Measurements from ENCODE around the gene ADRA2C.

The ADRA2C gene

DNA sequence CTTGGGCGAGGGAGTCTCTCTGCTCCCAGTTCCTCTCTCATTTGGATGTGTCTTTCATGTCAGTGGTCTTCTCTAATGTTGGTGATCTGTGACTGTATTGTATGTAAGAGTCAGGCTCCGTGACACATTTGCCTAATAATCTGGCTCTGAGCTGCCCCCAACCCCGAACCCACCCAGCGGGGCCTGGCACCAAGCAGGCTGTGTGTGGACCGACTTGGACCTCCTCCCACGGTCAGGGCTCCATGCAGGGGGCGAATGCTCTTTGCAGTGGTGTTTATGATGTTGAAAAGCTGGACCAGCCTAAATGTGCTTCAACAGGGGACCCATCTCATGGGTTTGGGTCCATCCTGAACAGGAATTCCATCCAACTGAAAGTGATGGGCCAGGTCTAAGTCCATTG lies 47.0 kb upstream of the ADRA2C start:
- TF ChIP-seq TAF1 (IDR thresholded peaks at IDR 0.05; ENCODE audit: borderline replicate concordance, insufficient read depth, low read length) (no peak), FOXP2 (optimal IDR thresholded peaks at IDR 0.05; ENCODE audit: borderline replicate concordance, extremely low read depth, extremely low read length, insufficient read depth) (no peak), POLR2AphosphoS5 (IDR thresholded peaks at IDR 0.05; ENCODE audit: low read depth, low read length) (no peak), SIN3A (IDR thresholded peaks at IDR 0.05; ENCODE audit: borderline replicate concordance, insufficient read depth, low read length) (no peak)
- TF ChIP-seq, protein P1, sequence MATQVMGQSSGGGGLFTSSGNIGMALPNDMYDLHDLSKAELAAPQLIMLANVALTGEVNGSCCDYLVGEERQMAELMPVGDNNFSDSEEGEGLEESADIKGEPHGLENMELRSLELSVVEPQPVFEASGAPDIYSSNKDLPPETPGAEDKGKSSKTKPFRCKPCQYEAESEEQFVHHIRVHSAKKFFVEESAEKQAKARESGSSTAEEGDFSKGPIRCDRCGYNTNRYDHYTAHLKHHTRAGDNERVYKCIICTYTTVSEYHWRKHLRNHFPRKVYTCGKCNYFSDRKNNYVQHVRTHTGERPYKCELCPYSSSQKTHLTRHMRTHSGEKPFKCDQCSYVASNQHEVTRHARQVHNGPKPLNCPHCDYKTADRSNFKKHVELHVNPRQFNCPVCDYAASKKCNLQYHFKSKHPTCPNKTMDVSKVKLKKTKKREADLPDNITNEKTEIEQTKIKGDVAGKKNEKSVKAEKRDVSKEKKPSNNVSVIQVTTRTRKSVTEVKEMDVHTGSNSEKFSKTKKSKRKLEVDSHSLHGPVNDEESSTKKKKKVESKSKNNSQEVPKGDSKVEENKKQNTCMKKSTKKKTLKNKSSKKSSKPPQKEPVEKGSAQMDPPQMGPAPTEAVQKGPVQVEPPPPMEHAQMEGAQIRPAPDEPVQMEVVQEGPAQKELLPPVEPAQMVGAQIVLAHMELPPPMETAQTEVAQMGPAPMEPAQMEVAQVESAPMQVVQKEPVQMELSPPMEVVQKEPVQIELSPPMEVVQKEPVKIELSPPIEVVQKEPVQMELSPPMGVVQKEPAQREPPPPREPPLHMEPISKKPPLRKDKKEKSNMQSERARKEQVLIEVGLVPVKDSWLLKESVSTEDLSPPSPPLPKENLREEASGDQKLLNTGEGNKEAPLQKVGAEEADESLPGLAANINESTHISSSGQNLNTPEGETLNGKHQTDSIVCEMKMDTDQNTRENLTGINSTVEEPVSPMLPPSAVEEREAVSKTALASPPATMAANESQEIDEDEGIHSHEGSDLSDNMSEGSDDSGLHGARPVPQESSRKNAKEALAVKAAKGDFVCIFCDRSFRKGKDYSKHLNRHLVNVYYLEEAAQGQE (IDR thresholded peaks at IDR 0.05; ENCODE audit: insufficient read depth in 1 of 2, low read depth in 2 of 2, low read length in 2 of 2) = no peak

DNA sequence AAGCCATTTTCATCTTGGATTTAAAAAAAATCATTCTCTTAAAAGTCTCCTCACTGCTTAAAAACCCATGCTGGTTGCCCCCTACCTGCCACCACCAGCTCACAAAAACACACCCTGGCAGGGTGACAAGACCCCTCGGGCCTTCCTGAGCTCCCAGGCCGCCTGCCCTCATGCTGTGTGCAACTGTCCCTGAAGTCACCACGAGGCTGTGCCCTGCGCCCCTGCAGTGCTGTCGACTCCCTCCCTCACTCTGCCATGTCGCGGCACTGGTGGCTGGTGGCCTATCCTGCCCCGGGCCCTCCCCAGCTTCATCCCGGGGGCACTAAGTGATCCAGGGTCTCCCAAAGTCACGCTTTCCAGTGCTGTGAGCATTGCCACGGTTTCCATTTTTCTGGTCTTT lies 46.3 kb upstream of the ADRA2C start:
- TF ChIP-seq TAF1 (IDR thresholded peaks at IDR 0.05; ENCODE audit: borderline replicate concordance, insufficient read depth, low read length) (no peak), SIN3A (IDR thresholded peaks at IDR 0.05; ENCODE audit: borderline replicate concordance, insufficient read depth, low read length) (no peak), FOXP2 (optimal IDR thresholded peaks at IDR 0.05; ENCODE audit: borderline replicate concordance, extremely low read depth, extremely low read length, insufficient read depth) (no peak), POLR2AphosphoS5 (IDR thresholded peaks at IDR 0.05; ENCODE audit: low read depth, low read length) (no peak)
- TF ChIP-seq, protein P1 (IDR thresholded peaks at IDR 0.05; ENCODE audit: insufficient read depth in 1 of 2, low read depth in 2 of 2, low read length in 2 of 2) = no peak

DNA sequence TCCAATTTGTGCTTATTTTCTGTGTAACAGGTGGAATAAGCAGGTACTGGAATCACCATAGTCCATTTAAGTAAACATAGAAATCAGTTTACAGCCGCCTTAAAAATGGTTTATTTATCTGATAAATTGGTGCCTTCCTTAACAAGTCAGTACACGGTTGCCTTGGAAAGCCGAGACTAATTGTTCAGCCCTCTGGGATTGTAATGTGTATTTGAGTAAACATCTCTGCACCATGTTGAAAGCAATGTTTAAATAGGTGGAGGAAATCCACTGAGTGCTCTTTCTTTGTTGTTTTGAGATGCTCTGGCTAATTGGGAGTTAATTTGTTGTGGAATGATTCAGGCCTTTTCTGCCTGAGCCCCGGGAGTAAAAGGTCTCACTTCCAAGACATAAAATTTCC lies 45.7 kb upstream of the ADRA2C start:
- TF ChIP-seq SIN3A (IDR thresholded peaks at IDR 0.05; ENCODE audit: borderline replicate concordance, insufficient read depth, low read length) = no peak
- no peak for TF ChIP-seq TAF1 (IDR thresholded peaks at IDR 0.05; ENCODE audit: borderline replicate concordance, insufficient read depth, low read length)

DNA sequence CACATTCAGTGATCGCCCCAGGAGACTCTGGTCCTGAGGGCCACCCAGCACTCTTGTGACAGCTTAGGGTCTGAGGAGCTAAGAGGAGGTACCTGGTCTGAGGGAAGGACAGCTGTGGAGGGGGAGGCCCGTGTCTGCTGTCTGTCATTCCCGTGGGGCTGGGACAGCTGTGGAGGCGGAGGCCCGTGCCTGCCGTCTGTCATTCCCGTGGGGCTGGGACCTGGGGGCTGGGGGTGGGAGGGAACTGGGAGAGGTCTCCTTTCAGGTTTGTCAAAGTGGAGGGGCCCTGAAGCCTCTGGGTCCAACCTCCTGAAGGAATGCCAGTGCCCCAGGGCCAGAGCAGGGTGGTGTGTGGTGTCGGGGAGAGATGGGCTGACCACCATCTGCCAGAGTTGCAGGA lies 45.0 kb upstream of the ADRA2C start:
- TF ChIP-seq POLR2AphosphoS5 (IDR thresholded peaks at IDR 0.05; ENCODE audit: low read depth, low read length) (no peak), FOXP2 (optimal IDR thresholded peaks at IDR 0.05; ENCODE audit: borderline replicate concordance, extremely low read depth, extremely low read length, insufficient read depth) (no peak), TAF1 (IDR thresholded peaks at IDR 0.05; ENCODE audit: borderline replicate concordance, insufficient read depth, low read length) (no peak), SIN3A (IDR thresholded peaks at IDR 0.05; ENCODE audit: borderline replicate concordance, insufficient read depth, low read length) (no peak)
- TF ChIP-seq, protein P1 (IDR thresholded peaks at IDR 0.05; ENCODE audit: insufficient read depth in 1 of 2, low read depth in 2 of 2, low read length in 2 of 2) = no peak

DNA sequence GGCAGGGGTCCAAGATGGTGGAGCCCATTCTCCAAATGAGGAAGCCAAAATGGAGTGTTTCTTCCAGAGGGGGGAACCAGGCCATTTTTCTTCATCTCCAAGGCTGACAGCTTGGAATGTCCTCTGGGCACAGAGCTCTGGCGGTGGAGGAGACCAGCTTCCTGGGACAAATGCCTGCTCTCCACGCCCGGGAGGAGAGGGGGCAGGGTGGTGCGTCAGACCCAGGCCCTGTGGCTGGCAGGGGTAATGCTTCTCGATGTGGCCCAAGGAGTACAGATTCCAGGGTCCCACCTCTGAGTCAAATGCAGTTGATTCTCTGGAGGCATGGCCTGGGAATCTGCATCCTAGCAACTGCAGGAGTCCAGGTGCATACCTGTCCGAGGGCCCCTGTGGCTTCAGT lies 44.6 kb upstream of the ADRA2C start:
- TF ChIP-seq POLR2AphosphoS5 (IDR thresholded peaks at IDR 0.05; ENCODE audit: low read depth, low read length) (no peak), SIN3A (IDR thresholded peaks at IDR 0.05; ENCODE audit: borderline replicate concordance, insufficient read depth, low read length) (no peak), TAF1 (IDR thresholded peaks at IDR 0.05; ENCODE audit: borderline replicate concordance, insufficient read depth, low read length) (no peak), FOXP2 (optimal IDR thresholded peaks at IDR 0.05; ENCODE audit: borderline replicate concordance, extremely low read depth, extremely low read length, insufficient read depth) (no peak)
- TF ChIP-seq, protein P1 (IDR thresholded peaks at IDR 0.05; ENCODE audit: insufficient read depth in 1 of 2, low read depth in 2 of 2, low read length in 2 of 2) = no peak
